NCI-H1436 treated with DMSO at 0.1 percent for 48 hours (cell line): Measurements from ENCODE around the gene PDGFB.

ENCODE experiments used
- DNase-seq: peaks from one replicate; lab custom pipeline; 2025; lab: John Stamatoyannopoulos, UW

The PDGFB gene

DNA sequence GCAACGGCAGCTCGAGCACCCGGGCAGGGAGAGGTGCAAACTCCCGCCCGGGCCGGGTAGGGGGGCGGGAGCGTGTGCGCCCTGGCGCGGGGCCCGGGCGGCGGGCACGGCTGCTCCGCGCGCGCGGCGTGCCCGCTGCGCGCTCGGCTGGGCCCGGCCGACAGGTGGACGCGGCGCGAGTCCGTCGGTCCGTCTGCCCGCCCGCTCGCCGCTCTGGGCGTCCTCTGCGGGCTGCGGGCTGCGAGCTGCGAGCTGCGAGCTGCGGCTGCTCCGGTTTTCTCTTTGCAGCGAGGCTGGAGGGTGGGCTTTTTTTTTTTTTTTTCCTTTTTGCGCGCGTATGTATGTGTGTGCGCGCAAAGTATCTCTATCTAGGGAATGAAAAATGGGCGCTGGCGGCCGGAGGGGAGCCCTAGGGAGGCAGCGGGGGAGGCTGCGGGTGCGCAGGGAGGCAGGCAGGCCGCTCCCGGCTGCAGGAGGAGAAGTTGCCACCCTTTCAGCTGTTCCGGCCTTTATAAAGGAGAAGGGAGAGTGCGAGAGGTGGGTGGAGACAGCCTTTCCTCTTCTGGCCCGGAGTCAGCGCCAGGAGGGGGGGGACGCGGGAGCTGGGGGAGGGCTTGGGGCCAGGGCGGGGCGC lies at the start of gene PDGFB:
PDGFB (minus strand) TSS at position 487 of the 634 bp plus-strand sequence. CDS start 1,019 bp downstream, outside the sequence.
- DNase-seq = no peak

DNA sequence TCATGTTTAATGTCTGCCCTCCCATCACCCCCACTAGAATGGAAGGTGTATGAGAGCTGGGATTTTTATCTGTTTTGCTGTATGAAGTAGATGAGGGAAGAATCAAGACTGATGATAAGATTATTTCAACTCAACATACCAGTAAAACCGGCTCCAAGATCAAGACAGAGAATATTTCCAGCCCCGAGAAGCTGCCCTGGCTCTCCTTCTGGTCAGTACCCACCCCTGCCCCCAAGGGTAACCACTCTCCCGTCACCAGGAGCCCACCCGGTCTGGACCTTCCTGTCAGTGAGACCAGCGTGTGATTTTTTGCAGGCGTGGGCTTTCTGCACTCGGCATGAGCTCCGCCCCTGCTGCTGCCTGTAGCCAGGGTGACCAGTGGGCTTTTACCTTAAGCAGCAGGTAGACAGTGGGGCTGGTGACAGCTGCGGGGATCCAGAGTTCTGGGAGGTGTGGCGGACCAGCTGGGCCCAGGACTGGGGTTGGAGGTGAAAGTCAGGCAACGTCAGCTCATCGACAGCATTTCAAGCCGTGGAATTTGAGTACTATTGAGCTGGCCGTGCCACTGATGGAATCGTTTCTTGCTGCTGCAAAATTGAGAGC lies 49.1 kb upstream of the PDGFB start:
- DNase-seq = no peak

DNA sequence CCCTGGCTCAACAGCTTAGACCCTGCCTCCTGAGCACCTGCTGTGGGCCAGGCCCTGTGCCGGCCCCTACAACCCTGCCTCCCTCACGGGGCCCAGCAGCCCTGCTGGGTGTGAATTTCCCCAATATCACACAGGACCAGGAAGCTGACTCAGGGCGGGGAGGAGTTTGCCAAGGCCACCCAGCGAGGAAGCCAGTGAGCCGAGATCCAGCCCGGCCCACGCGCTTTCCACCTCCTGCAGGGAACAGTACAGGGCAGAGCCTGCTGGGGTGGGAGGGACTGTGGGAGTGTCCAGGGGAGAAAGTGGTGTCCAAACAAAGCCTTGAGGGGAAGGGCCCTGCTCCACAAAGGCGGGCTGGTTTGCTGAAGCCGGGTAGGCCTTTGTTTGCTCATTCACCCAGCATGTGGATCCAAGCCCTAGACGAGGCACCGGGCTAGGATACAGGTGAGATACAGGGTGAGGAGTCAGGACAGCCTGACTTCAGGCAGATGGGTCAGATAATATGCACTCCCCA lies 47.8 kb upstream of the PDGFB start:
- DNase-seq = no peak

GRCh38 chr22:39292031-39292462 lies 47.3 kb upstream of the PDGFB start:
- DNase-seq = no peak

DNA sequence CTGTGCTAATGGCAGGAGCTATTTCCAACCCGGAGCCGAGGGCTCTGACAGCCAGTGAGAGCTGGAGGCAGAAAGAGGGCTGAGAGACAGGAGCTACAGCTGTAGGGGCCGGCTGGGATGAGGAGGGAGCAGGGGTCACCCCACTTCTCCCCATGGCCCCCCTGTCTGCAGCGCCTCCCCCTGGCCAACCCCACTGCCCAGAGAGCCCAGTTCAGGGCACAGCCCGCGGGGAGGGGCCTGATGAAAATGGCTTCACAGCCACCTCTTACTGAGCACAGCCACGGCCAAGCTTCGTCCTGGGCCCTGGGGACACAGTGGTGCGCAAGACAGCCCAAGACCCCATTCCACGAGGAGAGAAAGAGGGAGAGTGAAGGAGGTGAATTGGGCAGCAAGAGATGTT lies 46.7 kb upstream of the PDGFB start:
- DNase-seq = no peak

GRCh38 chr22:39290724-39291161 lies 46.0 kb upstream of the PDGFB start:
- DNase-seq = no peak

GRCh38 chr22:39289975-39290720 lies 45.4 kb upstream of the PDGFB start:
- DNase-seq = no peak

DNA sequence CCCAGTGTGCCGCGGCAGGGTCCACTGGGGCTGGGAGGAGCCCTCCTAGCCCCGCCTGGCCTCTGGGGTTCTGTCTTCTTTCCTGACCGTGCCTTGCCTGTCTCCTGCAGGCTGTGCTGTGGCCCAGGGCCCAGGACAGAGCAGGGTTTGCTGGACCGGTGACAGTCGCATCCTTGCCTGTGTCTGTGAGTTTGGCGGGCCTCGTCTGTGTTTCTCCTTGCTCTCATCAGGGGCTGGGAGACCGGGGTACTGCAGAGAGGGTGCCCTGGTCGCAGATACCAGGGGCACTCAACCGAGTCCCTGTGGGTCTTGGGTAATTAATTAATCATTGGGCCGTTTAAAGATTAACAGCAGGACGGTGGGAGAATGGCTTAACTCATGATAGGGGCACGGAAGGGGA lies 44.8 kb upstream of the PDGFB start:
- no peak for DNase-seq

- no peak for DNase-seq
Measured at GRCh38 chr22:39288135-39288898, 43.5 kb upstream of the PDGFB start.

DNA sequence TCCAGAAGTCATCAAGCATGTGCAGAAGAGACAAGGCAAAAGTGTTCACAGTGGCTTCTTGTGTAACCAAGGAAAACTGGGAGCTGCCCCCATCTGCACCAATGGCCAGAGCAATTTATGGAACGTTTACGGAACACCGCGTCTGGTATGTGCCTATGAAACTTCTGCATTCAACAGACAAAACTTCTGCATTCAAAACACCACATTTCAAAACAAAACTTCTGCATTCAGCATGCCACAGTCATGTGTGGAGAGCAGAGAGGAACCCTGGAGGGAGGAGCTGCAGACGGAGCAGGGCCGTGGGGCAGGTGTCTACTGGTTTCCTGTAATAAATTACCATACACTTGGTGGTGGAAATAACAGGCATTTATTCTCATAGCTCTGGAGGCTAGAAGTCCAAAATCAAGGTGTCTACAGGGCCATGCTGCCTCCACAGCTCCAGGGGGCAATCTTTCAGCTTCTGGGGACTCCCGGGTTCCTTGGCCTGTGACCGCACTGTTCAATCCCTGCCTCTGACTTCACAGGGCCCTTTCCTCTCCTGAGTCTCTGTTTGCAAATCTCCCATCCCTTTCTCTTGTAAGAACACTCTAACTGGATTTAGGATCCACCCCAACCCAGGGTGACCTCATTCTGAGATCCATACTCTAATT lies 42.4 kb upstream of the PDGFB start:
- no peak for DNase-seq

GRCh38 chr22:39284983-39285382 lies 40.2 kb upstream of the PDGFB start:
- no peak for DNase-seq

- DNase-seq = no peak
Measured at GRCh38 chr22:39284142-39284980, 39.6 kb upstream of the PDGFB start.

GRCh38 chr22:39283322-39284141 lies 38.8 kb upstream of the PDGFB start:
- no peak for DNase-seq

DNA sequence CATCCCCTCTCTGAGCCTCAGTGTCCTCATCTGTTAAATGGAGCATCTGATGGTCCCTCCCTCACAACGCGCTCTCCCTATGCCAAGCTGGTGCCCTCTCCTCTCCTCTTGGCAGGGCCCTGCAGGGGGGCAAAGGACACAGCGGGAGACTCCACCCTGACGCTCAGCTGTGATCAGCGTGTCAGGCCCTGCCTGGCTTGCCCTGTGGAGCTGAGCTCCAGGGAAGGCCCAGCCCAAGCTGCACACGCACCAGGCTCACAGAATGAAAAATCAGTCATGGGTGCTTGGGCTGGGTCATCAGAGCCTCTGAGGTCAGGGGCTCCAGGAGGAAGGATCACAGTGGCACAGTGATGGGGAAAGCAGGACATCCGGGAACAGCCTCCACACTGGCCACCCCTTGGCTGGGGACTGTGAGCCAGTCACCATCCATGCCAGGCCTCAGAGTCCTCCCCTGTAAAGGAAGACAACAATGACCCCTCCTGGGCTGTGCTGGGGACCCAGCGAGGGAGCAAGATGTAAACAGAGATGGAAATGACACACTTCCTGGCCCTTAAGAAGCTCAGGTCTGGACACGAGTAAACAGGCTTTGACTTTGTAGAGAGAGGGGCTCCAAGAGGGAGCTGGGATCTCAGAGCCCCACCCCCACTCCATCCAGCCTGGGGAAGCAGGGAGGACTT lies 38.0 kb upstream of the PDGFB start:
- DNase-seq = no peak

DNA sequence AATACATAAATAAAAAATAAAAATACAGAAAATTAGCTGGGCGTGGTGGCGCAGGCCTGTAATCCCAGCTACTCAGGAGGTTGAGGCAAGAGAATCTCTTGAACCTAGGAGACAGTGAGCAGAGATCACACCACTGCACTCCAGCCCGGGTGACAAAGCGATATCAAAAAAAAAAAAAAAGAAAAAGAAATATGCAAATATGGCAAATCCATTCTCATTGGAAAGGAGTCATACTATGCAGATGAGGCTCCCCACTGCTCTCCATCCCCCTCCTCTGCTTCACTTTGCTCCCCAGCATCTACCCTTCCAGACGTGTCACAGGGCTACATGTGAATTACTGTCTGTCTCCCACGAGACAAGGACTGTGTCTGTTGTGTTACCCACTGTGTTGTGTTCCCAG lies 36.3 kb upstream of the PDGFB start:
- DNase-seq = no peak

DNA sequence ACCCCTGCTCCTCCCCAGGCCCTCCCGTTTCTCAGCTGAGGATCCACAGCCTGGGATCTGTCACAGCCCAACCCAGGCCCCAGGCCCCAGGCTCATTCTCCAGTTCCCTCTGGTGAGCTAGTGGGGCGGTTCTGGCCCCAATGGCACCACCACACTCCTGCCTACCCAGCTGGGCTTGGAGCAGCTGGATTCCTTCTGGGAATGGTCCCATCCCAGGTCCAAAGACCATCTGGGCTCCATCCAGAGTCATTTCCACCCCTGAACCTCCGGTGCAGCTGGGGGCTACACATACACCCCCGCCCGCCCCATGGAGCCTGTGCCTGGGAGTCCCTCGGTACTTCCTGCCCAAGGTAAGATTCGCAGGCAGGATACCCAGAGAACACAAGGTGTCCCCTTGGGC lies 35.5 kb upstream of the PDGFB start:
- DNase-seq = no peak

GRCh38 chr22:39279170-39279850 lies 34.5 kb upstream of the PDGFB start:
- DNase-seq = no peak

DNA sequence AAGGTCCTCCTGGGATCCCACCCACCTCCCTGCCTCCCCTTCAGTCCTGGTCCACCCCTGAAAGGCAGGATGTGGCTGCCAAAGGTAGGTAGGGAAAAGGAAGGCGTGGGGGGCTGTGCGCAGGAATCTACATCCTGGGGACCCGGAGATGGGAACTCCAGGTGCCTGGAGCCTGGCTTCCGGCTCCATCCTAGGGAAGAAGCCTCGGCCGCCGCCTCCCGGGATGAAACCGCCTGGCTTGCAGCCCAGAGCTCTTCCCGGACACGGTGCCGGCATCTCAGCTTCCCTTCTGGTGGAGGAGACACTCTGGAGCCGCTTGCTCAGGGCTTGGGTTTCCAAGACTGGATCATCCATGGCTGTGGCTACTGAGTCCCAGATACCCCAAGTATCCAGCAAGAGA lies 33.3 kb upstream of the PDGFB start:
- DNase-seq = no peak

DNA sequence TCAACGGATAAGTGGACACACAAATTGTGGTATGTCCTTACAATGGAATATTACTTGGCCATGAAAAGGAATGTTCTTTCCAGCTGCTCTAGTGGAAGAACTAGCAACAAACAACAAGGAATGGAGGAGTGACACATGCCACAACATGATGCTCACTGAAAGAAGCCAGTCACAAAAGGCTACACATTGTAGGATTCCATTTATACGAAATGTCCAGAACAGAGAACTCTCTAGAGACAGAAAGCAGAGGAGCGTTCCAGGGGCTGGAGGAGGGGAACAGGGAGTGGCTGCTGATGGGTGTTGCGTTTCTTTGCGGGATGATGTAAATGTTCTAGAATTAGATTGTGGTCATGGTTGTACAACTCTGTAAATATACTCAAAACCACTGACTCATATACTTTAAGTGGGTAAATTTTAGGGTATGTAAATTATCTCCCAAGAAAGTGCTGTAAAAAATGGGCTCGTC lies 32.4 kb upstream of the PDGFB start:
- no peak for DNase-seq
